Spleen (tissue), 11 donors: ENCODE results near the gene AKT1. TPM values are rescaled to one million over a fixed set of nuclear protein-coding genes. Genes with fewer than 3 reads are reported as not detected.
A peak's percentile ranks its signal among the peaks of the same experiment; 100 is the strongest.

Experiments
- DNase-seq: peaks from one replicate; pipeline ENCODE4 v3.0.0-alpha.2; 2020
- H3K27ac ChIP-seq, 8 donors: fragments of 200-600 bp; sonication (generic) in 7 of 8; 1 replicate in 4 of 8; 2 replicates in 4 of 8; pipeline versions ENCODE4 v1.5.0 to v1.8.0; 2016 to 2021; ENCODE audit warnings: inconsistent platforms in 4 of 8, mild to moderate bottlenecking in 4 of 8, moderate library complexity in 1 of 8
- H3K27me3 ChIP-seq, 7 donors: fragments of 200-600 bp; sonication (generic) in 6 of 7; replicated peaks in 1 of 7; 1 replicate in 4 of 7; 2 replicates in 3 of 7; pipeline versions ENCODE4 v1.5.0 to v1.8.0; 2016 to 2021; ENCODE audit warnings: inconsistent platforms in 3 of 7, mild to moderate bottlenecking in 1 of 7
- H3K36me3 ChIP-seq, 6 donors: fragments of 200-600 bp; sonication (generic) in 5 of 6; 1 replicate in 4 of 6; 2 replicates in 2 of 6; pipeline versions ENCODE4 v1.5.0 to v1.8.0; 2016 to 2021; ENCODE audit warnings: inconsistent platforms in 2 of 6
- H3K4me1 ChIP-seq, 6 donors: fragments of 200-600 bp; sonication (generic) in 5 of 6; 1 replicate in 3 of 6; 2 replicates in 3 of 6; pipeline versions ENCODE4 v1.5.0 to v1.8.0; 2016 to 2021; ENCODE audit warnings: inconsistent platforms in 3 of 6
- H3K4me3 ChIP-seq, 8 donors: fragments of 200-600 bp; sonication (generic) in 7 of 8; 1 replicate in 4 of 8; 2 replicates in 4 of 8; pipeline versions ENCODE4 v1.5.0 to v1.8.0; 2016 to 2021; ENCODE audit warnings: inconsistent platforms in 4 of 8, mild to moderate bottlenecking in 4 of 8, moderate library complexity in 2 of 8
- H3K9me3 ChIP-seq, 8 donors: fragments of 200-600 bp; sonication (generic) in 7 of 8; 1 replicate in 4 of 8; 2 replicates in 4 of 8; pipeline versions ENCODE4 v1.5.0 to v1.8.0; 2016 to 2021; ENCODE audit warnings: inconsistent platforms in 4 of 8
- CTCF ChIP-seq, 11 experiments: fragments of 200-600 bp in 7 of 11; fragments of 450-650 bp in 4 of 11; sonication (generic) in 4 of 11; IDR thresholded peaks in 8 of 11; conservative IDR thresholded peaks in 3 of 11; 1 replicate in 7 of 11; 2 replicates in 4 of 11; pipeline versions ENCODE4 v1.4.0 to v1.8.0; 2016 to 2021; ENCODE audit warnings: antibody characterized with exemption in 11 of 11, inconsistent platforms in 4 of 11, mild to moderate bottlenecking in 1 of 11
- POLR2A ChIP-seq, 3 donors: fragments of 450-650 bp; IDR thresholded peaks; one replicate each; pipeline ENCODE4 v1.5.1; 2017; ENCODE audit warnings: antibody characterized with exemption in 3 of 3, mild to moderate bottlenecking in 1 of 3
- POLR2AphosphoS5 ChIP-seq, 3 donors: sonication (generic); formaldehyde crosslinking; IDR thresholded peaks; one replicate each; pipeline ENCODE4 v1.5.1; 2017; ENCODE audit warnings: antibody characterized with exemption in 3 of 3
- WGBS, 5 donors: extraction: QIAGEN DNeasy Blood & Tissue Kit in 3 of 5; methylation state at CpG; one replicate each; pipeline versions ENCODE4 v1.1.5 to v1.1.7; 2013 to 2018; 5-methylcytosine and 5-hydroxymethylcytosine counted together
- intact Hi-C: fragments of 100-400 bp; cut with DNase I; formaldehyde crosslinking; loops from one replicate; pipeline ENCODE4 v1.15.0; 2023; ENCODE audit warnings: low total_unique reads
- polyA plus RNA-seq, 3 donors: library from polyadenylated mRNA; stranded (reverse); fragments of 200-250 nt; gene quantifications; one replicate each; pipeline ENCODE4 v1.2.1, GENCODE V29; 2013
- total RNA-seq, 7 donors: library from RNA; depleted of rRNA in 3 of 7; stranded (reverse); fragments of >200 nt in 3 of 7; fragmentation: NEBNext Ultra II Directional in 4 of 7; extraction: Animal tissue kit (Norgen Biotek cat#: 25700) in 4 of 7; gene quantifications; one replicate each; pipeline versions ENCODE4 v1.1.0 to v1.2.1, GENCODE V29; 2016 to 2021
- donor health status: healthy with polysubstance abuse.
- donor health status: DM: no; HTN: no; CAD: no; lungs with moderate emphysema.
- donor health status: DM: no; HTN: no; CAD: no.
- donor health status: Bipolar disorder and iron deficiency.
- donor health status: healthy.
- donor health status: DM: no; HTN: no; CAD: no.
- donor health status: DM: yes; HTN: yes; CAD: no.

AKT1 gene
- total and polyA plus RNA-seq, 10 donors, result 56.2 to 184 (median 115) TPM

- no peak overlapping the region for H3K4me3 ChIP-seq
- intact Hi-C loops, result no loop called here
- H3K27me3 ChIP-seq, result no peaks in the 10 kb centered on the region
- H3K4me1 ChIP-seq, result peaks cover 13 to 39% (median 27%) of the 10 kb centered on the region in 6 donors
- H3K9me3 ChIP-seq, result peaks cover 0 to 12% (median 6%) of the 10 kb centered on the region in 8 donors
- no peak for DNase-seq
- H3K27ac ChIP-seq, result peak overlapping the region in 6 of 8 donors; percentile 17 to 74 (median 52)
- 66 to 69% (median 68%) methylated on average over 14 to 15 of the region's 15 CpGs for WGBS, 5 donors
- peaks cover 0 to 36% (median 18%) of the 10 kb centered on the region in 6 donors for H3K36me3 ChIP-seq
- TF ChIP-seq POLR2A (IDR thresholded peaks at IDR 0.05) (no peak), POLR2AphosphoS5 (IDR thresholded peaks at IDR 0.05) (peak; percentile 46 to 59 (median 57))
Measured at GRCh38 chr14:104766863-104767633, 28.5 kb downstream of the AKT1 start.

- intact Hi-C loops, result no loop called here
Measured at GRCh38 chr14:104766256-104766862, 29.2 kb downstream of the AKT1 start.

GRCh38 chr14:104765517-104765916, 30.0 kb downstream of the AKT1 start:
- intact Hi-C loops, result no loop called here
- H3K27ac ChIP-seq, result no peak overlapping the region
- TF ChIP-seq POLR2AphosphoS5 (IDR thresholded peaks at IDR 0.05), result no peak
- H3K27me3 ChIP-seq, result no peaks in the 10 kb centered on the region
- H3K4me3 ChIP-seq, result no peak overlapping the region
- no peak for DNase-seq
- peaks cover 13 to 33% (median 25%) of the 10 kb centered on the region in 6 donors for H3K4me1 ChIP-seq
- peaks cover 0 to 7% (median 0%) of the 10 kb centered on the region in 8 donors for H3K9me3 ChIP-seq
- H3K36me3 ChIP-seq, result peaks cover 0 to 36% (median 12%) of the 10 kb centered on the region in 6 donors
- WGBS, 5 donors, result 90 to 96% (median 94%) methylated on average over 3 of the region's 3 CpGs

More at GRCh38 chr14:104766256-104766862, 29.2 kb downstream of the AKT1 start:
- H3K9me3 ChIP-seq, result peaks cover 0 to 11% (median 5%) of the 10 kb centered on the region in 8 donors
- no peak overlapping the region for H3K4me3 ChIP-seq
- peaks cover 13 to 33% (median 25%) of the 10 kb centered on the region in 6 donors for H3K4me1 ChIP-seq
- 93 to 98% (median 97%) methylated on average over 4 of the region's 4 CpGs for WGBS, 5 donors
- DNase-seq, result no peak
- peaks cover 0 to 36% (median 13%) of the 10 kb centered on the region in 6 donors for H3K36me3 ChIP-seq
- TF ChIP-seq POLR2A (IDR thresholded peaks at IDR 0.05), result no peak
- no peak for TF ChIP-seq POLR2AphosphoS5 (IDR thresholded peaks at IDR 0.05)
- TF ChIP-seq CTCF (IDR thresholded peaks at IDR 0.05 in 8 of 11, conservative IDR thresholded peaks at IDR 0.05 in 3 of 11), result no peak
- no peaks in the 10 kb centered on the region for H3K27me3 ChIP-seq
- peak overlapping the region in 5 of 8 donors; percentile 44 to 74 (median 56) for H3K27ac ChIP-seq

GRCh38 chr14:104758981-104759969, 36.3 kb downstream of the AKT1 start:
- WGBS, 5 donors, result 88 to 93% (median 91%) methylated on average over 24 to 30 of the region's 30 CpGs
- no peaks in the 10 kb centered on the region for H3K27me3 ChIP-seq
- TF ChIP-seq CTCF (IDR thresholded peaks at IDR 0.05 in 8 of 11, conservative IDR thresholded peaks at IDR 0.05 in 3 of 11), result no peak
- TF ChIP-seq POLR2AphosphoS5 (IDR thresholded peaks at IDR 0.05), result no peak
- no peak for TF ChIP-seq POLR2A (IDR thresholded peaks at IDR 0.05)
- peaks cover 9 to 38% (median 21%) of the 10 kb centered on the region in 6 donors for H3K4me1 ChIP-seq
- H3K27ac ChIP-seq, result no peak overlapping the region
- DNase-seq, result peak; percentile 73
- H3K4me3 ChIP-seq, result no peak overlapping the region
- intact Hi-C loops, result no loop called here
- no peaks in the 10 kb centered on the region for H3K9me3 ChIP-seq
- H3K36me3 ChIP-seq, result peaks cover 0 to 82% (median 57%) of the 10 kb centered on the region in 6 donors
